ENCODE measurements around the gene CNOT3.

CNOT3 gene

DNA sequence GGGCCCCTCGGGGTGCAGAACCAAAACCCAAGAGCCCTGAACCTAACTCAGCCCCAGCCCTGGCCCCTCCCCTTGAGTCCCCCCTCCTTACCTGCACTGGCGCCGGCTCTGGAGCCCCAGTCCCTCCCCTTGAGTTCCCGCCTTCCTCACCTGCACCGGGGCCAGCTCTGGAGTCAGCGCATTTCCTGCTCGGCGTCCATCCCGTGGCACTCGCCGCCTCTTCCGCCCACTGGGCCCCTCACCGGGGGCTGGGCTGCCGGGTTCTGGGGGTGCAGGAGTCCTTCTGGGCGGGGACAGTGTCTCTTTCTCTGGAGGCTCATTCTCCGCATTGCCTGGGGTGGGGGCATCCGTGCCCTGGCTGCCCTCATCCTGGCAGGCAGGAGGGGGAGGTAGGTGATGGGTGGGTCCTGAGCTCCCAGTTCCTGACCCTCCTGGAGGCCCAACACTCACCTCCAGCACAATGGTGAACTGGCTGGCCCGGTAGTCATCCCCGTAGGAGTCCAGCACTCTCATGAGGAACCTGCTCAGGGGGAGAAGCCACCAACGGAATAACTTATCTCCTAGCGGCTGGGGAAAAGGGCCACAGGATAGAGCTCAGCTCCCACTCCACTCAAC lies 29.6 kb upstream of the CNOT3 start:
- H3K4me3 ChIP-seq (ENCODE audit: low read depth, low read length): no peak overlapping the region
- DNase-seq (ENCODE audit: low read depth): no peak
- no peak for TF ChIP-seq CTCF (IDR thresholded peaks at IDR 0.05; ENCODE audit: low read depth, low read length)
- no peak for TF ChIP-seq MAX (IDR thresholded peaks at IDR 0.05; ENCODE audit: low read depth, low read length)
- no peak for TF ChIP-seq MYC (IDR thresholded peaks at IDR 0.05; ENCODE audit: low read depth, low read length)

- no peak overlapping the region for H3K4me3 ChIP-seq (ENCODE audit: low read depth, low read length)
- no peak for TF ChIP-seq CTCF (IDR thresholded peaks at IDR 0.05; ENCODE audit: low read depth, low read length)
- no peak for TF ChIP-seq MYC (IDR thresholded peaks at IDR 0.05; ENCODE audit: low read depth, low read length)
- TF ChIP-seq MAX (IDR thresholded peaks at IDR 0.05; ENCODE audit: low read depth, low read length): no peak
- no peak for TF ChIP-seq POLR2A (IDR thresholded peaks at IDR 0.05; ENCODE audit: extremely low read depth, insufficient read length)
- no peak for DNase-seq (ENCODE audit: low read depth)
Measured at GRCh38 chr19:54108496-54108895, 29.1 kb upstream of the CNOT3 start.

DNA sequence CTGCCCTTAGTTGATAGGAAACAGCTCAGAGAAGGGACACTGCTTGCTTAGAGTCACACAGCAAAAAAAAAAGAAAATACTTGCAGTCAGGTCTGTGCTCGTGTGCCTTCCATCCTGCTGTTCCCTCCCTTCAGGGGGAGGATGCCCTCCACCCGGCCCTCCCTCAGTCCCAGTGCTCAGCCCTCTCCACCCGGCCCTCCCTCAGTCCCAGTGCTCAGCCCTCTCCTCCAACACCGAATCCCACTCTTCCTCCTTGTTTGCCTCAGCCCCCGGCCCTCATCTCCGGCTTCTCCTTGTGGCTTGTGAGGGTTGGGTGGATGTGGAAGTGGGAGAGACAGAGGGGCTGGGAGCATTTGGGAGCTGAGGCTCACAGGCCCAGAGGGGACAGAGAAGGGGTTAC lies 27.9 kb upstream of the CNOT3 start:
- no peak for DNase-seq (ENCODE audit: low read depth)
- no peak overlapping the region for H3K4me3 ChIP-seq (ENCODE audit: low read depth, low read length)
- TF ChIP-seq CTCF (IDR thresholded peaks at IDR 0.05; ENCODE audit: low read depth, low read length): no peak
- no peak for TF ChIP-seq POLR2A (IDR thresholded peaks at IDR 0.05; ENCODE audit: extremely low read depth, insufficient read length)
- no peak for TF ChIP-seq MAX (IDR thresholded peaks at IDR 0.05; ENCODE audit: low read depth, low read length)
- no peak for TF ChIP-seq MYC (IDR thresholded peaks at IDR 0.05; ENCODE audit: low read depth, low read length)

GRCh38 chr19:54114340-54115108 lies 23.0 kb upstream of the CNOT3 start:
- DNase-seq (ENCODE audit: low read depth): peak; percentile 76
- peak overlapping the region; percentile 99 for H3K4me3 ChIP-seq (ENCODE audit: low read depth, low read length)
- no peak for TF ChIP-seq MYC (IDR thresholded peaks at IDR 0.05; ENCODE audit: low read depth, low read length)
- TF ChIP-seq CTCF (IDR thresholded peaks at IDR 0.05; ENCODE audit: low read depth, low read length): no peak
- TF ChIP-seq MAX (IDR thresholded peaks at IDR 0.05; ENCODE audit: low read depth, low read length): peak; percentile 25; the same call in 1 of the 2 replicates
- peak; percentile 33 for TF ChIP-seq POLR2A (IDR thresholded peaks at IDR 0.05; ENCODE audit: extremely low read depth, insufficient read length)

DNA sequence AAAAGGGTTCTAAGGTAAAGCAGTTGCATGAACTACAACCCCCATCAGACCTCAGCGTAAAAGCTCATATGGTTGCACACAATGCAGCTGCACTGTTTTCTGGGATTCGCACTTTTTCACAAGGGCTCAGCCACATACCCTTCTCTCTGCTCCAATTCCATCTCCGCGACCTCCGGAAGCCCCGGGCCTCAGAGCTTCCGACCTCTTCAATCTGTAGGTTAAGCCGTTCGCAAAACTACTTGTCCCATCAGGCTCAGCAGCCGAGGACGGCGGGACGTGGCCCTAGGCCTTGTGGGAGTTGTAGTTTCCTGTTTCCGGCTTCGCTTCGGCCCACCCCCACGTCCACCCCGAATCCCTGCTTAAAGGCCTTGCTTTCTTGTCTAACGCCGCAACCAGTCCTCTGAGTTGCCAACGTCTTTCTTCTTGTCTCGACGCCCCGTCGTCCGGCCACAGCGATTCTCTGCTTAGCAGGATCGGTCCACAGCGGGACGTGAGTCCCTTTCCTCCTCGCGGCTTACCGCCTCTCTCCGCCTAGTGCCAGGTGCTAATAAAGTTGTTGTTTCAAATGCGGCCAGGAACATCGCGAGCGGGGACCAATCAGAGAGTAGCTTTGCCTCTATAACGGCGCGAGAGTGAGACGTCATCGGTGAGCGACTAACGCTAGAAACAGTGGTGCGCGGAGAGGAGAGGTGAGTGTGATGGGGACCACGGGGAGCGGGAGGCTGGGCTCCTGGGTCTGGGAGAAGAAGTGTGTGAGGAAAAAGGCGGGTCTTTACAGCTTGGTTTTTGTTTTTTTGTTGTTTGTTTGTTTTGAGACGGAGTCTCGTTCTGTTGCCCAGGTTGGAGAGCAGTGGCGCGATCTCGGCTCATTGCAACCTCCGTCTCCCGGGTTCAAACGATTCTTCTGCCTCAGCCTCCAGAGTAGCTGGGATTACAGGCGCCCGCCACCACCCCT lies 22.2 kb upstream of the CNOT3 start, which contains the start of the genes PRPF31 and TFPT:
TSS of gene PRPF31 (plus strand) at position 646 of the 955 bp plus-strand sequence. CDS start 2,525 bp downstream, outside the sequence.
TSS of gene TFPT (minus strand) at position 549 of the 955 bp plus-strand sequence. CDS start at position 161, 388 bp downstream.
- peak within 1 kb of the TSS; percentile 99 for H3K4me3 ChIP-seq (ENCODE audit: low read depth, low read length)
- peak; percentile 82 for TF ChIP-seq MYC (IDR thresholded peaks at IDR 0.05; ENCODE audit: low read depth, low read length)
- peak; percentile 32; the same call in 1 of the 2 replicates for TF ChIP-seq MAX (IDR thresholded peaks at IDR 0.05; ENCODE audit: low read depth, low read length)
- peak; percentile 56 for TF ChIP-seq POLR2A (IDR thresholded peaks at IDR 0.05; ENCODE audit: extremely low read depth, insufficient read length)
- TF ChIP-seq CTCF (IDR thresholded peaks at IDR 0.05; ENCODE audit: low read depth, low read length): no peak
- peak; percentile 97 for DNase-seq (ENCODE audit: low read depth)
